Raji (cell line): Measurements from ENCODE around the gene FREM3.

Experiments
- POLR2A ChIP-seq: IDR thresholded peaks from 2 replicates; pipeline ENCODE4 v1.6.1; 2011; ENCODE audit warnings: low read depth, low read length, control low read depth; ENCODE audit not compliant: insufficient read depth

Gene FREM3

GRCh38 chr4:143549928-143550327 is 150.5 kb downstream of the FREM3 start:
- TF ChIP-seq POLR2A = no peak

GRCh38 chr4:143539670-143540023 is 160.8 kb downstream of the FREM3 start:
- no peak for TF ChIP-seq POLR2A

- TF ChIP-seq POLR2A = no peak
Observed at GRCh38 chr4:143538979-143539669, 161.4 kb downstream of the FREM3 start.

- TF ChIP-seq POLR2A = no peak
Observed at GRCh38 chr4:143531788-143532491, 168.5 kb downstream of the FREM3 start.

- no peak for TF ChIP-seq POLR2A
Observed at GRCh38 chr4:143531380-143531779, 169.1 kb downstream of the FREM3 start.
